ENCODE results near the gene TNNI3. TPM values are rescaled to one million over a fixed set of nuclear protein-coding genes. Genes with fewer than 3 reads are reported as not detected.
A peak's percentile ranks its signal among the peaks of the same experiment; 100 is the strongest.

The TNNI3 gene
- total RNA-seq, 8 experiments from 2014 or later = 2.9 to 8.5 (median 3.2) TPM; not detected in 1

DNA sequence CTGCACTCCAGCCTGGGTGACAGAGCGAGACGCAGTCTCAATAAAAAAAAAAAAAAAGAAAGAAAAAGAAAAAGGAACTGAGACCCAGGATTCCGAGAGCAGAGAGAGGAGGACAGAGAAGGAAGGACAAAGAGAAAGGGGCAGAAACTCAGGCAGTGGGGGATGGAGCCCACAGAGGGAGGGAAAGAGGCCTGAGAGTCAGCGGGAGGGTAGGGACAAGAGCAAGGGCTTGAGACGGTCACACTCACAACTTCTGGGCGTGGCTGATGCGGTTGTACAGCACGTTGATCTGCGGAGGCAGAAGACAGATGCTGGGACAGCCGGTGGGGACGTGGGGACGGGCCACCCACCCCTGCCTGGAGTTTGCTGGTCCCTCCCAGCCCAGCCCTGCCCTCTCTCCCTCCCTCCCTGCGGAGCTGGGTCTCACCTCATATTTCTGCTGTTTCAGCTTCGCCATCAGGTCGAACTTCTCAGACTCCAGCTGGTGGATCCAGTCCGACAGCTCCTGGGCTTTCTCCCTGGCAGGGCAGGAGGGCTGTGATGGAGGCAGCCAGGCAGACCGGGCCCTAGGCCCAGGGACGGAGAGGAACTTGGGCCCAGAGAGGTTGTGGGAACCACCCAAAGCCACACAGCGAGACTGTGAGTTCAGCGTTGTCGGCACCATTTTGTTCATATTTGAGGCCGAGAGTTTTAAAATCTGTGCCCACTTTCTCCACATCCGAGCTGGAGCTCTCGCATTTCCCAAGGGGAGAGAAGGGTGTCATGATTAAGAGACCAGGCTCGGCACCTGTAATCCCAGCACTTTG, 23.7 kb downstream of the TNNI3 start:
- Histone ChIP-seq H3K4me1 (replicated peaks in 1 of 2) (peaks cover 8 to 10% of the 10 kb centered on the region in 2 donors), H3K27ac (no peak overlapping the region), H3K4me3 (no peak overlapping the region)
- 22 to 95% (median 59%) methylated on average over 1 to 12 of the region's 25 CpGs; no CpG with 5 or more reads in 1 of the 10 experiments for WGBS, 10 experiments
- in situ Hi-C loops (cut with MboI; ENCODE audit: low pct_unique_long_range_greater_than_20kb in 2 of 9, low sequenced_read_pairs in 9 of 9, unreplicated experiment in 9 of 9) = loop anchor here in 6 of 9 experiments (25.0 kb wide), 4 partner anchors 278 to 503 kb away; partner anchors contain the start of genes UBE2S (in 5 of the 6), CCDC106 (in 3 of the 6), ZNF580 (in 3 of the 6) and ZNF581 (in 3 of the 6)
- peak; percentile 24 to 82 (median 68) for ATAC-seq (replicated peaks in 6 of 8)

- peaks cover 8 to 10% of the 10 kb centered on the region in 2 donors for H3K4me1 ChIP-seq (replicated peaks in 1 of 2)
- WGBS, 10 experiments = 24 to 100% (median 56%) methylated on average over 1 to 11 of the region's 14 CpGs; no CpG with 5 or more reads in 2 of the 10 experiments
- in situ Hi-C loops (cut with MboI; ENCODE audit: low pct_unique_long_range_greater_than_20kb in 2 of 9, low sequenced_read_pairs in 9 of 9, unreplicated experiment in 9 of 9) = loop anchor here in 6 of 9 experiments (25.0 kb wide), 4 partner anchors 280 to 505 kb away; partner anchors contain the start of genes UBE2S (in 5 of the 6), CCDC106 (in 3 of the 6), ZNF580 (in 3 of the 6) and ZNF581 (in 3 of the 6)
- peak in 5 of 8 experiments; percentile 25 to 44 (median 40) for ATAC-seq (replicated peaks in 6 of 8)
- no peak overlapping the region for H3K27ac ChIP-seq
- H3K4me3 ChIP-seq = no peak overlapping the region
Measured at GRCh38 chr19:55132453-55133129, 24.9 kb downstream of the TNNI3 start.

GRCh38 chr19:55131421-55131820, 26.1 kb downstream of the TNNI3 start:
- H3K27ac ChIP-seq = no peak overlapping the region
- no peak for ATAC-seq (replicated peaks in 6 of 8)
- H3K4me1 ChIP-seq (replicated peaks in 1 of 2) = peaks cover 8 to 10% of the 10 kb centered on the region in 2 donors
- 10 to 99% (median 60%) methylated on average over 2 to 13 of the region's 16 CpGs; no CpG with 5 or more reads in 2 of the 10 experiments for WGBS, 10 experiments
- H3K4me3 ChIP-seq = no peak overlapping the region
- in situ Hi-C loops (cut with MboI; ENCODE audit: low pct_unique_long_range_greater_than_20kb in 2 of 9, low sequenced_read_pairs in 9 of 9, unreplicated experiment in 9 of 9) = loop anchor here in 6 of 9 experiments (25.0 kb wide), 4 partner anchors 281 to 506 kb away; partner anchors contain the start of genes UBE2S (in 5 of the 6), CCDC106 (in 3 of the 6), ZNF580 (in 3 of the 6) and ZNF581 (in 3 of the 6)

DNA sequence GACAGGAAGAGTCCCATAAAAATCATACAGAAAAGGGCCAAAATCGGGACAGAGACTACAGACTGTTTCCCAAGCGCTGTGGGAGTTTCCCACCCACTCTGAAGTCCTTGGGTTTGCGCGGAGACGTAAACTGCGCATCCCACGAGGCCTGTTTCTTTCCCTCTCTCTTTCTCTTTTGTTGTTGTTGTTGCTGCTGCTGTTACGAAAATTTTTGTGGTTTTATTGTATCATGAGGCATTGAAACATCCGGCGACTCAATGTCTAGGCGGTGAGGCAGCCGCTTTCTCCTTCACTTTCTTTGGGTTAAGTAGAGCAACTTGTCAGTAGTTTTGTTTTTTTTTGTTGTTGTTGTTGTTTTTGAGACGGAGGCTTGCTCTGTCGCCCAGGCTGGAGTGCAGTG, 38.5 kb downstream of the TNNI3 start:
- Histone ChIP-seq H3K27ac (no peak overlapping the region), H3K4me3 (no peak overlapping the region), H3K4me1 (replicated peaks in 1 of 2) (peaks cover 23 to 28% of the 10 kb centered on the region in 2 donors)
- in situ Hi-C loops (cut with MboI; ENCODE audit: low pct_unique_long_range_greater_than_20kb in 2 of 9, low sequenced_read_pairs in 9 of 9, unreplicated experiment in 9 of 9) = no loop called here
- 83 to 100% (median 93%) methylated on average over 4 to 13 of the region's 14 CpGs; no CpG with 5 or more reads in 2 of the 10 experiments for WGBS, 10 experiments
- ATAC-seq (replicated peaks in 6 of 8) = no peak

DNA sequence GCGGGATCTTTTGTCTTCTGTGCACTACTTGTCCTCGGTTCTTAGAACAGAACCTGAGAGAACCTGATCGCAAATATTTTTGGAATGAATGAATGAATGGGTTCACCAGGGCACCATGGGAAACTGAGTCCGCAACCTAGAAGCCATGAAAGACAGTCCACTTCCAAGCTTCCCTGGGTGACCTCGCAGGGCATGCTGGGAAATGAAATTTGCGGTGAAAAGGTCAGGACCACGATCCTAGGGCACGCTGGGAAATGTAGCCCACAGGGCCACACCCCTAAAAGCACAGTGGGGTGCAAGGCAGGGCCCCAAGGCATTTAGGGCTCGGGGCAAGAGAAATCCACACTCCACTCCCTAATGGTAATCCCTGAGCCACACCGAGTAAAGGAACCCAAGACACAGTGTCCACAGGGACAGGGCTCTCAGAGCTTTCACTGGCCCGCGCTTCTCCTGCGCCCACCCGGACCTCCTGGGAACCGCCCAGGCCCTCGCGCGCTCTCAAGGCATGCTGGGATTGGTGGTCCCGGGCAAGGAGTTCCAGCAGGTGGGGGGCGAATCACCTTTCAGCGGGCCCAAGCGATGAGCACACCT, 39.0 kb downstream of the TNNI3 start:
- in situ Hi-C loops (cut with MboI; ENCODE audit: low pct_unique_long_range_greater_than_20kb in 2 of 9, low sequenced_read_pairs in 9 of 9, unreplicated experiment in 9 of 9) = no loop called here
- Histone ChIP-seq H3K4me3 (peak overlapping the region; percentile 68 to 92 (median 74)), H3K27ac (no peak overlapping the region), H3K4me1 (replicated peaks in 1 of 2) (peaks cover 22 to 29% of the 10 kb centered on the region in 2 donors)
- 0 to 72% (median 19%) methylated on average over 2 to 13 of the region's 22 CpGs; no CpG with 5 or more reads in 1 of the 10 experiments for WGBS, 10 experiments
- ATAC-seq (replicated peaks in 6 of 8) = peak in 2 of 8 experiments; percentile 0 to 1

DNA sequence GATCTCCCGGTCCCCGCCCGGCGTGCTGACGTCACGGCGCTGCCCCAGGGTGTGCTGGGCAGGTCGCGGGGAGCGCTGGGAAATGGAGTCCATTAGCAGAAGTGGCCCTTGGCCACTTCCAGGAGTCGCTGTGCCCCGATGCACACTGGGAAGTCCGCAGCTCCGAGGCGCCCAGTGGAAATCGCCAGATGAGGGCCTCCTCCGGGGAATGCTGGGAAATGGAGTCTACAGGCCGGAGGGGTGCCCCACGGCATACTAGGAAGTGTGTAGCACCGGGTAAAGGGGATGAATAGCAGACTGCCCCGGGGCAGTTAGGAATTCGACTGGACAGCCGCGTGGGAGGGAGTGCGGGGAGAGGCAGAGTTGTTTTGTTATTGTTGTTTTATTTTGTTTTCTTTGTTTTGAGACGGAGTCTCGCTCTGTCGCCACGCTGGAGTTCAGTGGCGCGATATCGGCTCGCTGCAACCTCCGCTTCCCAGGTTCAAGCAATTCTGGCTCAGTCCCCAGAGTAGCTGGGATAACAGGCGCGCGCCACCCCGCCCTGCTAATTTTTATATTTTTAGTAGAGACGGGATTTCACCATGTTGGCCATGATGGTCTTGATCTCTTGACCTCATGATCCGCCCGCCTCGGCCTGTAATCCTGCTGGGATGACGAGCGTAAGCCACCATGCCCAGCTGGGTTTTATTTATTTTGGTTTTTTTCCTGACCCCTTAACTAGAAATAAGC, 39.7 kb downstream of the TNNI3 start:
- peak; percentile 65 to 94 (median 86) for ATAC-seq (replicated peaks in 6 of 8)
- H3K4me3 ChIP-seq = peak overlapping the region; percentile 68 to 92 (median 74)
- peaks cover 27 to 35% of the 10 kb centered on the region in 2 donors for H3K4me1 ChIP-seq (replicated peaks in 1 of 2)
- H3K27ac ChIP-seq = peak overlapping the region; percentile 69 to 75
- in situ Hi-C loops (cut with MboI; ENCODE audit: low pct_unique_long_range_greater_than_20kb in 2 of 9, low sequenced_read_pairs in 9 of 9, unreplicated experiment in 9 of 9) = no loop called here
- WGBS, 10 experiments = 1 to 17% (median 3%) methylated on average over 5 to 21 of the region's 44 CpGs; no CpG with 5 or more reads in 2 of the 10 experiments

GRCh38 chr19:55116859-55117662, 40.5 kb downstream of the TNNI3 start, which contains the start of gene PPP1R12C:
PPP1R12C (minus strand) TSS chr19:55117637; CDS start chr19:55117543, 94 bp downstream.
- Histone ChIP-seq H3K4me1 (replicated peaks in 1 of 2) (peaks cover 27 to 35% of the 10 kb centered on the region in 2 donors), H3K4me3 (peak within 1 kb of the TSS; percentile 68 to 92 (median 74)), H3K27ac (peak within 1 kb of the TSS; percentile 69 to 75)
- 0% methylated on average over 1 to 2 of the region's 97 CpGs; no CpG with 5 or more reads in 8 of the 10 experiments for WGBS, 10 experiments
- ATAC-seq (replicated peaks in 6 of 8) = peak; percentile 1 to 27 (median 16)
- in situ Hi-C loops (cut with MboI; ENCODE audit: low pct_unique_long_range_greater_than_20kb in 2 of 9, low sequenced_read_pairs in 9 of 9, unreplicated experiment in 9 of 9) = no loop called here

GRCh38 chr19:55116232-55116858, 41.2 kb downstream of the TNNI3 start:
- peak overlapping the region; percentile 13 to 15 for H3K27ac ChIP-seq
- 0 to 20% (median 2%) methylated on average over 1 to 19 of the region's 25 CpGs for WGBS, 10 experiments
- in situ Hi-C loops (cut with MboI; ENCODE audit: low pct_unique_long_range_greater_than_20kb in 2 of 9, low sequenced_read_pairs in 9 of 9, unreplicated experiment in 9 of 9) = no loop called here
- H3K4me1 ChIP-seq (replicated peaks in 1 of 2) = peaks cover 27 to 35% of the 10 kb centered on the region in 2 donors
- peak; percentile 16 to 43 (median 32) for ATAC-seq (replicated peaks in 6 of 8)
- H3K4me3 ChIP-seq = peak overlapping the region; percentile 68 to 92 (median 74)

DNA sequence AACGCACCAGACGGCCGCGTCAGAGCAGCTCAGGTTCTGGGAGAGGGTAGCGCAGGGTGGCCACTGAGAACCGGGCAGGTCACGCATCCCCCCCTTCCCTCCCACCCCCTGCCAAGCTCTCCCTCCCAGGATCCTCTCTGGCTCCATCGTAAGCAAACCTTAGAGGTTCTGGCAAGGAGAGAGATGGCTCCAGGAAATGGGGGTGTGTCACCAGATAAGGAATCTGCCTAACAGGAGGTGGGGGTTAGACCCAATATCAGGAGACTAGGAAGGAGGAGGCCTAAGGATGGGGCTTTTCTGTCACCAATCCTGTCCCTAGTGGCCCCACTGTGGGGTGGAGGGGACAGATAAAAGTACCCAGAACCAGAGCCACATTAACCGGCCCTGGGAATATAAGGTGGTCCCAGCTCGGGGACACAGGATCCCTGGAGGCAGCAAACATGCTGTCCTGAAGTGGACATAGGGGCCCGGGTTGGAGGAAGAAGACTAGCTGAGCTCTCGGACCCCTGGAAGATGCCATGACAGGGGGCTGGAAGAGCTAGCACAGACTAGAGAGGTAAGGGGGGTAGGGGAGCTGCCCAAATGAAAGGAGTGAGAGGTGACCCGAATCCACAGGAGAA, 42.0 kb downstream of the TNNI3 start:
- WGBS, 10 experiments = 0 to 80% (median 29%) methylated on average over 1 to 5 of the region's 13 CpGs; no CpG with 5 or more reads in 2 of the 10 experiments
- no peak for ATAC-seq (replicated peaks in 6 of 8)
- in situ Hi-C loops (cut with MboI; ENCODE audit: low pct_unique_long_range_greater_than_20kb in 2 of 9, low sequenced_read_pairs in 9 of 9, unreplicated experiment in 9 of 9) = no loop called here
- Histone ChIP-seq H3K27ac (peak overlapping the region in 1 of 2 donors; percentile 13), H3K4me1 (replicated peaks in 1 of 2) (peaks cover 27 to 35% of the 10 kb centered on the region in 2 donors), H3K4me3 (peak overlapping the region; percentile 68 to 92 (median 74))

- Histone ChIP-seq H3K27ac (no peak overlapping the region), H3K4me1 (replicated peaks in 1 of 2) (peaks cover 27 to 38% of the 10 kb centered on the region in 2 donors), H3K4me3 (no peak overlapping the region)
- 100% methylated on average over 2 of the region's 9 CpGs; no CpG with 5 or more reads in 9 of the 10 experiments for WGBS, 10 experiments
- in situ Hi-C loops (cut with MboI; ENCODE audit: low pct_unique_long_range_greater_than_20kb in 2 of 9, low sequenced_read_pairs in 9 of 9, unreplicated experiment in 9 of 9) = no loop called here
- ATAC-seq (replicated peaks in 6 of 8) = no peak
Measured at GRCh38 chr19:55114566-55115145, 42.9 kb downstream of the TNNI3 start.

Measured in motor neuron (in vitro differentiated cells).